Bronchial epithelial cell (primary cell): ENCODE results near the gene FRA10AC1. TPM values are rescaled to one million over a fixed set of nuclear protein-coding genes. Genes with fewer than 3 reads are reported as not detected.

ENCODE experiments used
- DNase-seq: peaks from one replicate; pipeline ENCODE4 v3.0.0-alpha.2; 2010; ENCODE audit warnings: low read depth
- FAIRE-seq: peaks from 2 replicates; lab custom pipeline; 2011; peaks lifted over from hg19 to GRCh38; lab: Jason Lieb, UNC
- H3K27me3 ChIP-seq: 2 replicates; pipeline ENCODE4 v1.5.1; 2011; ENCODE audit warnings: low read length; ENCODE audit not compliant: control insufficient read depth, insufficient read depth
- H3K36me3 ChIP-seq: 2 replicates; pipeline ENCODE4 v1.5.1; 2011; ENCODE audit warnings: low read length; ENCODE audit not compliant: control insufficient read depth, insufficient read depth
- H3K4me3 ChIP-seq: 2 replicates; pipeline ENCODE4 v1.5.1; 2011; ENCODE audit warnings: mild to moderate bottlenecking, low read depth, low read length, control low read depth
- CTCF ChIP-seq: IDR thresholded peaks from 2 replicates; pipeline ENCODE4 v1.5.1; 2011; ENCODE audit warnings: mild to moderate bottlenecking, moderate library complexity, low read length, control low read depth, inconsistent platforms; ENCODE audit not compliant: insufficient read depth, severe bottlenecking
- total RNA-seq: library from RNA; depleted of rRNA; stranded (reverse); fragments of >200 nt; gene quantifications from 2 replicates; pipeline ENCODE4 v1.2.1, GENCODE V29; 2014

Gene FRA10AC1
- total RNA-seq, 1 donor from 2014 or later = 4.7 TPM

GRCh38 chr10:93678805-93679587 is 23.4 kb downstream of the FRA10AC1 start:
- H3K36me3 ChIP-seq = peaks cover 4% of the 10 kb centered on the region

GRCh38 chr10:93678386-93678785 is 24.0 kb downstream of the FRA10AC1 start:
- no peak for TF ChIP-seq CTCF
- FAIRE-seq (no peak), DNase-seq (no peak)
- Histone ChIP-seq H3K27me3 (no peaks in the 10 kb centered on the region), H3K36me3 (peaks cover 4% of the 10 kb centered on the region), H3K4me3 (no peak overlapping the region)

More at GRCh38 chr10:93678805-93679587, 23.4 kb downstream of the FRA10AC1 start:
- FAIRE-seq (peak; percentile 43), DNase-seq (no peak)
- no peak for TF ChIP-seq CTCF
- Histone ChIP-seq H3K27me3 (no peaks in the 10 kb centered on the region), H3K4me3 (no peak overlapping the region)

DNA sequence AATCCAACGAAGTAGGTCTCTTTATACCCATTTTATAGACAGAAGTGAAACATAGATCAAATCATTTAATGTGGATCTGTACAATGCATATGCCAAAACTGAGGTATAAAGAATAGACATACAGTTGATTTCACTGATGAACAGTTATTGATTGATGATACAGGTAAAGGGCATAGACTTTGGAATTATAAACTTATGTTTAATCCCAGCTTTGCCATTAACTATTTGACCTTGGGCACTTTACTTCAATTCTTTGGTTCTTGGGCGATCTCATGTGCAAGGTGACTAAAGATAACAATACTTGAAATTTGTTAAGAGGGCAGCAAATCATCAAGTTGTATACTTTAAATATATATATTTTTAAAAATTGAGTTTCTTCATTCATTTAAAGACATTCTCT is 28.6 kb downstream of the FRA10AC1 start:
- DNase-seq (no peak), FAIRE-seq (no peak)
- Histone ChIP-seq H3K36me3 (peaks cover 3% of the 10 kb centered on the region), H3K4me3 (no peak overlapping the region), H3K27me3 (no peaks in the 10 kb centered on the region)
- TF ChIP-seq CTCF = no peak

DNA sequence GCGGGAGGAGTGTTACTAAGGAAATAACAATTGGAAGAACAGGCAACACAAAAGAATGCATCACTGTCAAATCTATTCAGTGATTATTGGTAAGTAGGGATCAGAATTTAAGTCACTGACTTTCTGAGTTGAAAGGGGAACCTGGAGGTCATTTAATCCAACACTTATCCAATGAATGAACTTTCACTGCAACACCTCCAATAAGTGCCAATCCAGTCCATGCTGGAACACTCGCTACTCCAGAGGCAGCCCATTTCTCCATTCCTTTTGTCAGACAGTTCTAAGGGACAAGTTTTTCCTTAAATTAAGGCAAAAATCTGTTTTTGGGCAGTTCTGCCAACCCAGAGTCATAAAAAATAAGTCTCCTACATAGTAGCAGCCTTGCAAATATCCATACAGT is 29.5 kb downstream of the FRA10AC1 start:
- DNase-seq (no peak), FAIRE-seq (no peak)
- H3K27me3 ChIP-seq = no peaks in the 10 kb centered on the region
- no peak overlapping the region for H3K4me3 ChIP-seq
- H3K36me3 ChIP-seq = peaks cover 3% of the 10 kb centered on the region
- TF ChIP-seq CTCF = no peak

DNA sequence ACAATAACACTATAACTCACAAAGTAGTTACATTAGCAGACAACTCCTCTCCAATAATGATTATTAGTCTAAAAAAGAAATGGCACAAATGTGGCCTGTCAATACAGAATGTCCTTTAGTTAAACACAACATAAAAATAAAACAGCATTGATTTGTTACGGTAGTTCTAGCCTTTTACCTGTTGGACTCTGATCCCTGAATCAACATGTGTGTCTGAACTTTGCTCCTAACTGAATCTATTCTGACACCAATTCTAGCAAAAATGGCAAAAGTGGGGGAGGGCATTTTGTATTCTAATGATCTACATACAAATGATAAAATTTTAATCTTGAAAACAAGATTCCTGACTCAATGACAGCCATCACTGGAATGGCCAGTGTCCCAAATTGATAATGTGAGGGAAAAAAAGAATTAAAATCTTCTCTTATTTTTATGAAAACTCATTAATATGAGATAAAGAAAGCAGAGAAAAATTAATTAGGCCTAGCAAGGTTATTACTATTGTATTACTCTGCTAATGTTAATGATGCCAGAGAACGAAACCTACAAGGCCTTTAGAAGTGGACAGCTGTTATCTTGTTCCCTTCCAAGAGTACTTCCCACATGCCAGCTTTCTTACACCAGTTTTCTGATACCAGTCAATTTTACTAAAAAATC is 30.2 kb downstream of the FRA10AC1 start:
- FAIRE-seq (no peak), DNase-seq (no peak)
- Histone ChIP-seq H3K36me3 (peaks cover 1% of the 10 kb centered on the region), H3K4me3 (no peak overlapping the region), H3K27me3 (no peaks in the 10 kb centered on the region)
- TF ChIP-seq CTCF = no peak
